GM12878 (cell line): ENCODE data around the gene PRF1. TPM values are rescaled to one million over a fixed set of nuclear protein-coding genes. Genes with fewer than 3 reads are reported as not detected.

Experiments
- ATAC-seq: fragments of 200-7000 bp; cut with Tn5 transposase; 3 replicates; pipeline ENCODE4 v1.9.1; 2020; ENCODE audit warnings: mild to moderate bottlenecking, moderate library complexity
- BruUV-seq: library from RNA; stranded (reverse); fragments of 400-500 nt; replicated peaks from 2 replicates; lab custom pipeline; 2021; lab: Mats Ljungman, UMichigan
- CTCF ChIA-PET: fragments of 300-600 bp; sonication (Branson Sonifier 250); formaldehyde crosslinking; extraction: SDS; loops from one replicate; lab custom pipeline; 2021; ENCODE audit warnings: inconsistent platforms; lab: Yijun Ruan, JAX
- POLR2A ChIA-PET: fragments of 350-600 bp; formaldehyde crosslinking; extraction: SDS; loops from one replicate; lab custom pipeline; 2021; ENCODE audit warnings: inconsistent platforms; lab: Charles Lee
- RAD21 ChIA-PET: fragments of 300-600 bp; sonication (Branson Sonifier 250); formaldehyde crosslinking; loops from one replicate; lab custom pipeline; 2023; ENCODE audit warnings: antibody characterized with exemption; ENCODE audit not compliant: unreplicated experiment; lab: Charles Lee
- SMC1A ChIA-PET: fragments of 300-600 bp; sonication (Branson Sonifier 250); formaldehyde crosslinking; loops from one replicate; lab custom pipeline; 2023; ENCODE audit not compliant: unreplicated experiment, uncharacterized antibody; lab: Charles Lee
- DNase-seq: peaks from one replicate; pipeline ENCODE4 v3.0.0-alpha.2; 2011; ENCODE audit warnings: low read depth, low spot score
- FAIRE-seq: peaks from 3 replicates; lab custom pipeline; 2011; peaks lifted over from hg19 to GRCh38; lab: Jason Lieb, UNC
- H2AFZ ChIP-seq: 2 replicates; pipeline ENCODE4 v1.6.0; 2011; ENCODE audit warnings: low read depth, low read length, control low read depth; ENCODE audit not compliant: control insufficient read depth
- H3K27ac ChIP-seq: 2 replicates; pipeline ENCODE4 v1.5.1; 2011; ENCODE audit warnings: control low read depth; ENCODE audit not compliant: control insufficient read depth, insufficient read depth
- H3K27me3 ChIP-seq, 2 experiments: replicated peaks in 1 of 2; 2 replicates each; pipeline versions ENCODE4 v1.6.0 to v1.6.1; 2011; ENCODE audit warnings: low read length in 1 of 2; ENCODE audit not compliant: control insufficient read depth in 2 of 2, insufficient read depth in 2 of 2
- H3K36me3 ChIP-seq, 2 experiments: 2 replicates each; pipeline ENCODE4 v1.5.1; 2011; ENCODE audit warnings: low read length in 1 of 2; ENCODE audit not compliant: control insufficient read depth in 2 of 2, insufficient read depth in 2 of 2
- H3K4me1 ChIP-seq: 2 replicates; pipeline ENCODE4 v1.6.1; 2011; ENCODE audit warnings: mild to moderate bottlenecking, low read length, moderate library complexity, mixed read lengths; ENCODE audit not compliant: control insufficient read depth, insufficient read depth
- H3K4me2 ChIP-seq: 2 replicates; pipeline ENCODE4 v1.6.0; 2011; ENCODE audit warnings: control low read depth; ENCODE audit not compliant: control insufficient read depth, insufficient read depth
- H3K4me3 ChIP-seq: fragments of 200-600 bp; sonication (generic); 2 replicates; pipeline ENCODE4 v1.5.1; 2016
- H3K79me2 ChIP-seq: 2 replicates; pipeline ENCODE4 v1.6.0; 2011; ENCODE audit warnings: low read length; ENCODE audit not compliant: control insufficient read depth, insufficient read depth
- H3K9ac ChIP-seq: 2 replicates; pipeline ENCODE4 v1.8.0; 2011; ENCODE audit warnings: low read length, control low read depth, mixed read lengths; ENCODE audit not compliant: control insufficient read depth, insufficient read depth
- H3K9me3 ChIP-seq: replicated peaks from 3 replicates; pipeline ENCODE4 v1.5.1; 2011; ENCODE audit warnings: mild to moderate bottlenecking, low read length; ENCODE audit not compliant: control insufficient read depth, insufficient read depth
- H4K20me1 ChIP-seq: 2 replicates; pipeline ENCODE4 v1.6.0; 2011; ENCODE audit not compliant: control insufficient read depth, insufficient read depth
- BCL3 ChIP-seq: IDR thresholded peaks from 2 replicates; pipeline ENCODE4 v1.6.1; 2011; ENCODE audit warnings: borderline replicate concordance, low read depth, mild to moderate bottlenecking, moderate library complexity, low read length; ENCODE audit not compliant: insufficient read depth, poor library complexity, severe bottlenecking
- BHLHE40 ChIP-seq, 2 experiments: fragments of 450-650 bp in 1 of 2; IDR thresholded peaks; 2 replicates each; pipeline ENCODE4 v1.6.1; 2011 to 2017; ENCODE audit warnings: low read depth in 2 of 2, borderline replicate concordance in 1 of 2, improper control_type of control experiment in 1 of 2, low read length in 1 of 2, mild to moderate bottlenecking in 1 of 2
- CBX5 ChIP-seq: sonication (generic); IDR thresholded peaks from 2 replicates; pipeline ENCODE4 v1.6.1; 2016; ENCODE audit warnings: low read depth, moderate library complexity, mild to moderate bottlenecking, inconsistent platforms
- GABPA ChIP-seq: IDR thresholded peaks from 2 replicates; pipeline ENCODE4 v1.6.1; 2014; ENCODE audit warnings: antibody characterized with exemption, low read depth, mild to moderate bottlenecking, inconsistent platforms
- HDAC6 ChIP-seq: fragments of 200-600 bp; sonication (generic); IDR thresholded peaks from one replicate; pipeline ENCODE4 v1.8.0; 2017; ENCODE audit warnings: antibody characterized with exemption; ENCODE audit not compliant: unreplicated experiment
- JUNB ChIP-seq: IDR thresholded peaks from 2 replicates; pipeline ENCODE4 v1.6.1; 2016; ENCODE audit warnings: antibody characterized with exemption, mild to moderate bottlenecking
- JUND ChIP-seq: IDR thresholded peaks from 2 replicates; pipeline ENCODE4 v1.6.1; 2012; ENCODE audit warnings: low read depth, mild to moderate bottlenecking, low read length, improper control_type of control experiment, moderate library complexity
- MTA2 ChIP-seq: fragments of 450-650 bp; IDR thresholded peaks from 2 replicates; pipeline ENCODE4 v1.6.1; 2016; ENCODE audit warnings: low read depth, mild to moderate bottlenecking, moderate library complexity
- PAX5 ChIP-seq: IDR thresholded peaks from 2 replicates; pipeline ENCODE4 v1.6.1; 2011; ENCODE audit warnings: low read depth, low read length, borderline replicate concordance
- RAD51 ChIP-seq: fragments of 450-650 bp; IDR thresholded peaks from 2 replicates; pipeline ENCODE4 v1.6.1; 2016; ENCODE audit warnings: moderate library complexity, mild to moderate bottlenecking, inconsistent platforms
- RB1 ChIP-seq: fragments of 450-650 bp; formaldehyde crosslinking; IDR thresholded peaks from 2 replicates; pipeline ENCODE4 v1.6.1; 2017; ENCODE audit warnings: mild to moderate bottlenecking, borderline replicate concordance
- RELA ChIP-seq: fragments of 450-650 bp; IDR thresholded peaks from 2 replicates; pipeline ENCODE4 v1.8.0; 2014; ENCODE audit warnings: borderline replicate concordance; ENCODE audit not compliant: partially characterized antibody
- RUNX3 ChIP-seq: IDR thresholded peaks from 2 replicates; pipeline ENCODE4 v1.6.1; 2012; ENCODE audit warnings: low read length, inconsistent platforms
- TAF1 ChIP-seq: IDR thresholded peaks from 2 replicates; pipeline ENCODE4 v1.6.1; 2011; ENCODE audit warnings: mild to moderate bottlenecking, low read depth, low read length, borderline replicate concordance
- ZNF217 ChIP-seq: fragments of 450-650 bp; IDR thresholded peaks from 2 replicates; pipeline ENCODE4 v1.6.1; 2017; ENCODE audit warnings: antibody characterized with exemption, mild to moderate bottlenecking
- ZNF622 ChIP-seq: fragments of 450-650 bp; IDR thresholded peaks from 2 replicates; pipeline ENCODE4 v1.6.1; 2017; ENCODE audit warnings: mild to moderate bottlenecking, inconsistent platforms
- WGBS: methylation state at CpG from one replicate; pipeline ENCODE4 v1.1.6; 2016; ENCODE audit warnings: low lambda C conversion rate; ENCODE audit not compliant: insufficient replicate concordance, insufficient coverage; ENCODE audit errors: missing lambda C conversion rate; 5-methylcytosine and 5-hydroxymethylcytosine counted together
- in situ Hi-C: fragments of 300-500 bp; cut with MboI; formaldehyde crosslinking; loops from 9 replicates; pipeline ENCODE4 v1.14.3; 2018; ENCODE audit warnings: mixed read lengths
- intact Hi-C: fragments of 100-400 bp; cut with micrococcal nuclease; formaldehyde crosslinking; loops from one replicate; pipeline ENCODE4 v1.14.2; 2022; ENCODE audit not compliant: unreplicated experiment
- polyA plus RNA-seq, 11 experiments: library from polyadenylated mRNA; depleted of rRNA in 4 of 11; unstranded in 6 of 11; stranded (reverse) in 5 of 11; fragments of >200 nt; fragmentation: Nextera tagmentation in 4 of 11; fragmentation: Illumina TruSeq in 1 of 11; extraction: Ambion mirVana in 4 of 11; extraction: Trizol in 1 of 11; gene quantifications; 1 replicate in 1 of 11; 2 replicates in 10 of 11; pipeline versions ENCODE4 v1.2.1 to v1.2.3, GENCODE V29; 2011 to 2016; ENCODE audit warnings: inconsistent platforms in 2 of 11, missing spikeins in 2 of 11, low read depth in 1 of 11
- total RNA-seq, 4 experiments: library from RNA; depleted of rRNA in 3 of 4; stranded (reverse); fragments of >200 nt in 3 of 4; fragmentation: Illumina TruSeq in 1 of 4; extraction: Trizol in 1 of 4; gene quantifications; 2 replicates each; pipeline versions ENCODE4 v1.2.1 to v1.2.3, GENCODE V29; 2013 to 2021
- TF ChIP-seq, protein P1 (sequence below): IDR thresholded peaks from 2 replicates; pipeline ENCODE4 v1.6.1; 2012; ENCODE audit warnings: low read depth, low read length, improper control_type of control experiment

Gene PRF1
- total and polyA plus RNA-seq, 10 of the 15 experiments (the other 5 are each of a cell fraction or from before 2014, with no cell fraction given), result 0.84 to 15.7 (median 1.3) TPM

DNA sequence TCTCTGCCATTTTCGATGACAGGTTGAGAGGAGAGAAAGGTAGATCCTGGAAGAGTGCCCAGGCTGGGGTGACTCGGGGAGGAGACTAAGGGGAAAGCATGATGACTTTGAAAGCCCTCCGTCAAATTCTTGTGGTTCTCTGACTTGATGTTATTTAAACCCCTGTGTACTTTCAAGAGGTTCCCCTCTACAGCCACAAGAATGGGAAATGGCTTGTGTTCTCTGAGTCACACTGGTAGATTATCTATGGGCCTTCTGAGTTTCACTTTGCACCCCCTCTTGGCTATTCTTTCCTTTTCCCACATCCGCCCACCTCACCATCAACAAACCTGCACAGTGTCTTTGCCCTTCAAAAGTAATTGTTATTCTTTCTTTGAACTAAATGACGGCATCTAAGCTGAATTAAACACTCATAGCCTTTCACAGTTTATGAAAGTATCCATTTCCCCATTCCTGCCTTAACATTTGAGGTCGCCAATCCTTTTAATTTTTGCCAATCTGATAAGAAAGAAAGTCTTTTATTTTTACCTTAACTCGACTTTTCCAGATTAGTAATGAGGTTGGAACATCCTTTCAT, 24.1 kb downstream of the PRF1 start:
- Histone ChIP-seq H3K36me3 (no peaks in the 10 kb centered on the region), H3K4me1 (peaks cover 41% of the 10 kb centered on the region), H3K4me3 (0 out of 2 replicates have a peak overlapping the region, but pooled peaks have one; percentile 35), H3K27ac (peak overlapping the region; percentile 46), H2AFZ (no peak overlapping the region), H3K79me2 (no peaks in the 10 kb centered on the region), H3K4me2 (peak overlapping the region; percentile 64), H4K20me1 (no peaks in the 10 kb centered on the region), H3K27me3 (no peaks in the 10 kb centered on the region), H3K9ac (0 out of 2 replicates have a peak overlapping the region, but pooled peaks have one; percentile 30), H3K9me3 (no peaks in the 10 kb centered on the region)
- no TSS peak for BruUV-seq
- ChIA-PET RAD21 (interaction anchor here (0.6 to 4.9 kb wide), 3 partner anchors 10 to 275 kb away, joined by 3 to 35 read pairs (median 4); no protein-coding TSS in a partner anchor), SMC1A (interaction anchor here (0.7 to 4.1 kb wide), 6 partner anchors 9 to 83 kb away, joined by 3 to 32 read pairs (median 4); no protein-coding TSS in a partner anchor), CTCF (interaction anchor here (1.2 to 1.5 kb wide), 3 partner anchors 8 to 116 kb away, joined by 3 read pairs; no protein-coding TSS in a partner anchor), POLR2A (interaction anchor here (1.7 kb wide), 1 partner anchor 9 kb away, joined by 12 read pairs; no protein-coding TSS in a partner anchor)
- FAIRE-seq, result peak; percentile 94
- in situ Hi-C loops, result no loop called here
- intact Hi-C loops, result loop anchor here (5.0 kb wide), 1 partner anchor 79 kb away; no protein-coding TSS in a partner anchor
- WGBS, result 2% methylated on average over 7 of the region's 7 CpGs
- DNase-seq, result peak; percentile 95
- peak; percentile 75 for ATAC-seq
- peak; percentile 92; the same call in 1 of the 2 replicates for TF ChIP-seq CBX5
- TF ChIP-seq RELA, result peak; percentile 19
- TF ChIP-seq TAF1, result no peak
- TF ChIP-seq JUND, result 0 out of 2 replicates have a peak, but pooled peaks have one; percentile 42
- TF ChIP-seq GABPA, result peak; percentile 64
- TF ChIP-seq PAX5, result peak; percentile 89
- TF ChIP-seq MTA2, result peak; percentile 98
- TF ChIP-seq RAD51, result peak; percentile 63; the same call in 1 of the 2 replicates
- peak; percentile 98 for TF ChIP-seq RUNX3
- peak; percentile 77 for TF ChIP-seq JUNB
- TF ChIP-seq ZNF217, result peak; percentile 70; the same call in 1 of the 2 replicates
- no peak for TF ChIP-seq ZNF622
- TF ChIP-seq, protein P1, sequence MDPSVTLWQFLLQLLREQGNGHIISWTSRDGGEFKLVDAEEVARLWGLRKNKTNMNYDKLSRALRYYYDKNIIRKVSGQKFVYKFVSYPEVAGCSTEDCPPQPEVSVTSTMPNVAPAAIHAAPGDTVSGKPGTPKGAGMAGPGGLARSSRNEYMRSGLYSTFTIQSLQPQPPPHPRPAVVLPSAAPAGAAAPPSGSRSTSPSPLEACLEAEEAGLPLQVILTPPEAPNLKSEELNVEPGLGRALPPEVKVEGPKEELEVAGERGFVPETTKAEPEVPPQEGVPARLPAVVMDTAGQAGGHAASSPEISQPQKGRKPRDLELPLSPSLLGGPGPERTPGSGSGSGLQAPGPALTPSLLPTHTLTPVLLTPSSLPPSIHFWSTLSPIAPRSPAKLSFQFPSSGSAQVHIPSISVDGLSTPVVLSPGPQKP, result no peak
- TF ChIP-seq RB1, result no peak
- TF ChIP-seq BHLHE40 (IDR thresholded peaks at IDR 0.05; ENCODE audit: borderline replicate concordance in 1 of 2, low read depth in 2 of 2, low read length in 1 of 2), result peak; percentile 78 to 82
- peak; percentile 74 for TF ChIP-seq BCL3
- no peak for TF ChIP-seq HDAC6
